GM18951 (cell line): ENCODE measurements around the gene ANKHD1.
"Not testable (repeated sequence)": the region's sequence is repeated elsewhere in the genome, so short reads cannot be mapped to it uniquely, and the experiment has no call there.

Experiments
- POLR2A ChIP-seq: IDR thresholded peaks from 4 replicates; pipeline ENCODE4 v1.6.1; 2011; ENCODE audit warnings: mild to moderate bottlenecking; ENCODE audit not compliant: insufficient read length, insufficient read depth; ENCODE audit errors: extremely low read depth
- in situ Hi-C: fragments of 300-500 bp; cut with MboI; formaldehyde crosslinking; loops from one replicate; pipeline ENCODE4 v1.12.0; 2022; ENCODE audit warnings: low sequenced_read_pairs, mixed read lengths, inconsistent platforms; ENCODE audit not compliant: unreplicated experiment

The ANKHD1 gene

GRCh38 chr5:140420226-140420570 is 18.6 kb downstream of the ANKHD1 start:
- in situ Hi-C loops = no loop called here
- TF ChIP-seq POLR2A = no peak

GRCh38 chr5:140420665-140421361 is 19.2 kb downstream of the ANKHD1 start:
- TF ChIP-seq POLR2A = no peak
- in situ Hi-C loops = no loop called here

- in situ Hi-C loops = not testable (repeated sequence)
These were observed 19.7 kb downstream of the ANKHD1 start for GRCh38 chr5:140421375-140421774.

GRCh38 chr5:140423609-140424008 is 22.0 kb downstream of the ANKHD1 start:
- in situ Hi-C loops = no loop called here
- TF ChIP-seq POLR2A = no peak

GRCh38 chr5:140424135-140424534 is 22.5 kb downstream of the ANKHD1 start:
- in situ Hi-C loops = no loop called here
- no peak for TF ChIP-seq POLR2A

GRCh38 chr5:140427726-140428125 is 26.1 kb downstream of the ANKHD1 start:
- in situ Hi-C loops = not testable (repeated sequence)

GRCh38 chr5:140429724-140430123 is 28.1 kb downstream of the ANKHD1 start:
- in situ Hi-C loops = no loop called here
- TF ChIP-seq POLR2A = no peak

GRCh38 chr5:140432212-140432611 is 30.6 kb downstream of the ANKHD1 start:
- no peak for TF ChIP-seq POLR2A
- in situ Hi-C loops = no loop called here

- in situ Hi-C loops = no loop called here
- no peak for TF ChIP-seq POLR2A
These were observed 31.3 kb downstream of the ANKHD1 start for GRCh38 chr5:140432916-140433315.

GRCh38 chr5:140457368-140457767 is 55.7 kb downstream of the ANKHD1 start:
- in situ Hi-C loops = not testable (repeated sequence)

GRCh38 chr5:140466981-140467742 is 65.5 kb downstream of the ANKHD1 start:
- in situ Hi-C loops = no loop called here
- no peak for TF ChIP-seq POLR2A

GRCh38 chr5:140468188-140468587 is 66.6 kb downstream of the ANKHD1 start:
- no peak for TF ChIP-seq POLR2A
- in situ Hi-C loops = no loop called here

GRCh38 chr5:140469259-140469658 is 67.6 kb downstream of the ANKHD1 start:
- in situ Hi-C loops = no loop called here

GRCh38 chr5:140480310-140481014 is 78.8 kb downstream of the ANKHD1 start:
- TF ChIP-seq POLR2A = no peak
- in situ Hi-C loops = no loop called here

More at GRCh38 chr5:140469259-140469658, 67.6 kb downstream of the ANKHD1 start:
- TF ChIP-seq POLR2A = no peak
